RWPE2 (cell line): Measurements from ENCODE around the gene OR9A4.

Source experiments
- ATAC-seq: fragments of 200-7000 bp; cut with Tn5 transposase; 3 replicates; pipeline ENCODE4 v1.9.1; 2021; ENCODE audit warnings: low read depth
- DNase-seq: peaks from one replicate; pipeline ENCODE4 v3.0.0-alpha.2; 2020; ENCODE audit warnings: low spot score
- H3K27ac ChIP-seq: fragments of 450-650 bp; 2 replicates; pipeline ENCODE4 v1.5.1; 2017; ENCODE audit warnings: mild to moderate bottlenecking; ENCODE audit not compliant: poor library complexity, severe bottlenecking
- H3K27me3 ChIP-seq: fragments of 250-450 bp; sonication (Bioruptor Pico); 2 replicates; pipeline ENCODE4 v1.5.1; 2021; ENCODE audit warnings: mild to moderate bottlenecking, moderate library complexity; ENCODE audit not compliant: insufficient read depth, poor library complexity, severe bottlenecking
- H3K36me3 ChIP-seq: fragments of 250-450 bp; sonication (Bioruptor Pico); 2 replicates; pipeline ENCODE4 v1.5.1; 2020; ENCODE audit warnings: low read depth, mild to moderate bottlenecking, moderate library complexity
- H3K4me1 ChIP-seq: fragments of 250-450 bp; sonication (Bioruptor Pico); 2 replicates; pipeline ENCODE4 v1.5.1; 2021; ENCODE audit warnings: mild to moderate bottlenecking, moderate library complexity; ENCODE audit not compliant: insufficient read depth, poor library complexity, severe bottlenecking
- H3K4me3 ChIP-seq: fragments of 250-450 bp; sonication (Bioruptor Pico); 2 replicates; pipeline ENCODE4 v1.5.1; 2021; ENCODE audit warnings: mild to moderate bottlenecking, moderate library complexity; ENCODE audit not compliant: severe bottlenecking
- H3K9me3 ChIP-seq: fragments of 250-450 bp; sonication (Bioruptor Pico); 2 replicates; pipeline ENCODE4 v1.5.1; 2021; ENCODE audit warnings: mild to moderate bottlenecking, moderate library complexity; ENCODE audit not compliant: severe bottlenecking
- CTCF ChIP-seq: fragments of 450-650 bp; IDR thresholded peaks from one replicate; pipeline ENCODE4 v1.5.1; 2017; ENCODE audit warnings: mild to moderate bottlenecking, moderate library complexity; ENCODE audit not compliant: poor library complexity, severe bottlenecking

The OR9A4 gene

DNA sequence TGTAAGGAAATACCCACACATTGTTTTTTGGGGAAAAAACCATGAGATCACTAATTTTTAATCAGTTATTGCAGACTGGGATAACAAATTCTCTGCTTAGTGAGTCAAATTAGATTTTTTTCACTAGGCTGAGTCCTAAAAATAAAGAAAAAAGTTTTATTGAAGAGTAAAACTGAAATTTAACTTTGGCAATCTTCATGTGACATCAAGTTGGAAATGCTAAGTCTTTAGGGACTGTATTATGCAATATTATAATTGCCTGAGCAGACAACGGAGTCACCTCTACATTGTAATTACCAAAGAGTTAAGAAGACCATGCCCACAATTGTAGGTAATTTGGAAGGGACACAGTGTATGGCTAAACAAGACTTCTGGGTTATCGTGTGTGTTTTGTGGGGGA, 32.8 kb downstream of the OR9A4 start:
- ATAC-seq (no peak), DNase-seq (no peak)
- H3K27ac ChIP-seq, result no peak overlapping the region
- H3K4me1 ChIP-seq, result peaks cover 12% of the 10 kb centered on the region
- H3K9me3 ChIP-seq, result no peaks in the 10 kb centered on the region
- H3K36me3 ChIP-seq, result no peaks in the 10 kb centered on the region
- TF ChIP-seq CTCF, result no peak
- no peak overlapping the region for H3K4me3 ChIP-seq
- H3K27me3 ChIP-seq, result no peaks in the 10 kb centered on the region

GRCh38 chr7:141949451-141949850, 33.3 kb downstream of the OR9A4 start:
- DNase-seq (no peak), ATAC-seq (no peak)
- H3K4me1 ChIP-seq, result peaks cover 12% of the 10 kb centered on the region
- no peaks in the 10 kb centered on the region for H3K27me3 ChIP-seq
- H3K9me3 ChIP-seq, result no peaks in the 10 kb centered on the region
- TF ChIP-seq CTCF, result no peak
- no peaks in the 10 kb centered on the region for H3K36me3 ChIP-seq
- no peak overlapping the region for H3K27ac ChIP-seq
- H3K4me3 ChIP-seq, result no peak overlapping the region

- ATAC-seq (no peak), DNase-seq (no peak)
- no peak for TF ChIP-seq CTCF
- Histone ChIP-seq H3K4me1 (peaks cover 9% of the 10 kb centered on the region), H3K27ac (no peak overlapping the region), H3K36me3 (no peaks in the 10 kb centered on the region), H3K27me3 (no peaks in the 10 kb centered on the region), H3K9me3 (no peaks in the 10 kb centered on the region), H3K4me3 (no peak overlapping the region)
These were observed 33.7 kb downstream of the OR9A4 start for GRCh38 chr7:141949911-141950310.

DNA sequence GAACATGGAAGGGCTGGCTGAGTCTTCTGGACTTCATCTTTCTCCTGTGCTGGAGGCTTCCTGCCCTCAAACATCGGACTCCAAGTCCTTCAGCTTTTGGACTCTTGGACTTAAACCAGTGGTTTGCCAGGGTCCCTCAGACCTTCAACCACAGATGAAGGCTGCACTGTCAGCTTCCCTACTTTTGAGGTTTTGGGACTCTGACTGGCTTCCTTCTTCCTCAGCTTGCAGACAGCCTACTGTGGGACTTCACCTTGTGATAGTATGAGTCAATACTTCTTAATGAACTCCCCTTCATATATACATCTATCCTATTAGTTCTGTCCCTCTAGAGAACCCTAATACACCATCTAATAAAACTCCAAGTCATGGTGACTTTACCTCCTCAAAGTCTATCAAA, 34.6 kb downstream of the OR9A4 start:
- ATAC-seq (no peak), DNase-seq (no peak)
- TF ChIP-seq CTCF, result no peak
- no peaks in the 10 kb centered on the region for H3K27me3 ChIP-seq
- H3K4me3 ChIP-seq, result no peak overlapping the region
- no peaks in the 10 kb centered on the region for H3K36me3 ChIP-seq
- H3K27ac ChIP-seq, result no peak overlapping the region
- H3K9me3 ChIP-seq, result no peaks in the 10 kb centered on the region
- H3K4me1 ChIP-seq, result peaks cover 3% of the 10 kb centered on the region

DNA sequence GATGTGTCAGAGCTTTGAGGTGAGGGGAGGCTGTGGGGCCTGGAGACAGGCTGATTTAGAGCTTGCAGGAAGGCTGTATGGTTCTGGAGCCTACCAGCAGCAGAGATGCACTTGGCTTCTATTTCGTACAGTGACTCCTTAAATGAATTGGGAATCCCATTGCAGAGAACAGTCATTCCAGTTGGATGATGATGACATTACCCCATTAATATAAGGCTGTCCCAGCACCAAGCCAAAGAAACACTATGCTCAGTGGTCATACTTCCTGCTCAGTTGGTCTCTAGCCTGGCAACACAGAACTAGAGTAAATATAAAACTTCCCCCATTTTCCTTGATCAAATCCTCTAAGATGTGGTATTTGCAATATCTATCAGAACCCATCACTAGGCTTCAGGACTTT, 36.3 kb downstream of the OR9A4 start:
- Histone ChIP-seq H3K27me3 (no peaks in the 10 kb centered on the region), H3K27ac (no peak overlapping the region), H3K9me3 (no peaks in the 10 kb centered on the region), H3K4me3 (no peak overlapping the region), H3K4me1 (peaks cover 10% of the 10 kb centered on the region), H3K36me3 (no peaks in the 10 kb centered on the region)
- TF ChIP-seq CTCF, result no peak
- ATAC-seq (no peak), DNase-seq (no peak)
